Lower leg skin (tissue), 3 donors: Measurements from ENCODE around the gene CEP350.

Experiments used
- POLR2A ChIP-seq, 2 donors: fragments of 450-650 bp; IDR thresholded peaks; one replicate each; pipeline ENCODE4 v1.6.1; 2016 to 2017; ENCODE audit warnings: antibody characterized with exemption in 2 of 2, mild to moderate bottlenecking in 1 of 2, moderate library complexity in 1 of 2
- TF ChIP-seq, protein P1 (sequence below), 3 donors: fragments of 450-650 bp; IDR thresholded peaks; one replicate each; pipeline ENCODE4 v1.5.1; 2016; ENCODE audit warnings: antibody characterized with exemption in 3 of 3, mild to moderate bottlenecking in 3 of 3, moderate library complexity in 2 of 3

- TF ChIP-seq, protein P1, sequence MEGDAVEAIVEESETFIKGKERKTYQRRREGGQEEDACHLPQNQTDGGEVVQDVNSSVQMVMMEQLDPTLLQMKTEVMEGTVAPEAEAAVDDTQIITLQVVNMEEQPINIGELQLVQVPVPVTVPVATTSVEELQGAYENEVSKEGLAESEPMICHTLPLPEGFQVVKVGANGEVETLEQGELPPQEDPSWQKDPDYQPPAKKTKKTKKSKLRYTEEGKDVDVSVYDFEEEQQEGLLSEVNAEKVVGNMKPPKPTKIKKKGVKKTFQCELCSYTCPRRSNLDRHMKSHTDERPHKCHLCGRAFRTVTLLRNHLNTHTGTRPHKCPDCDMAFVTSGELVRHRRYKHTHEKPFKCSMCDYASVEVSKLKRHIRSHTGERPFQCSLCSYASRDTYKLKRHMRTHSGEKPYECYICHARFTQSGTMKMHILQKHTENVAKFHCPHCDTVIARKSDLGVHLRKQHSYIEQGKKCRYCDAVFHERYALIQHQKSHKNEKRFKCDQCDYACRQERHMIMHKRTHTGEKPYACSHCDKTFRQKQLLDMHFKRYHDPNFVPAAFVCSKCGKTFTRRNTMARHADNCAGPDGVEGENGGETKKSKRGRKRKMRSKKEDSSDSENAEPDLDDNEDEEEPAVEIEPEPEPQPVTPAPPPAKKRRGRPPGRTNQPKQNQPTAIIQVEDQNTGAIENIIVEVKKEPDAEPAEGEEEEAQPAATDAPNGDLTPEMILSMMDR (IDR thresholded peaks at IDR 0.05), result no peak
- TF ChIP-seq POLR2A (IDR thresholded peaks at IDR 0.05), result no peak
These were observed 15.9 kb upstream of the CEP350 start for GRCh38 chr1:179938752-179939151.
